Activated naive CD4-positive, alpha-beta T cell treated with anti-CD3 and anti-CD28 coated beads for 36 hours (primary cell): ENCODE data around the gene BAIAP2L2. TPM values are rescaled to one million over a fixed set of nuclear protein-coding genes. Genes with fewer than 3 reads are reported as not detected.

Source experiments
- CTCF ChIA-PET: fragments of 350-600 bp; sonication (Branson Sonifier 250); formaldehyde crosslinking; loops from one replicate; lab custom pipeline; 2021; ENCODE audit warnings: antibody characterized with exemption; lab: Charles Lee
- DNase-seq: peaks from one replicate; pipeline ENCODE4 v3.0.0-alpha.2; 2020
- H3K27ac Mint-ChIP-seq: one replicate; pipeline ENCODE4 v1.8.0; 2021; ENCODE audit warnings: mild to moderate bottlenecking, mixed read lengths
- H3K27me3 Mint-ChIP-seq: one replicate; pipeline ENCODE4 v1.8.0; 2021; ENCODE audit warnings: low read depth, mixed read lengths
- H3K36me3 Mint-ChIP-seq: one replicate; pipeline ENCODE4 v1.8.0; 2021; ENCODE audit warnings: low read depth, mixed read lengths
- H3K4me1 Mint-ChIP-seq: one replicate; pipeline ENCODE4 v1.8.0; 2021; ENCODE audit warnings: low read depth, mixed read lengths
- H3K4me3 Mint-ChIP-seq: one replicate; pipeline ENCODE4 v1.8.0; 2021; ENCODE audit warnings: mild to moderate bottlenecking, moderate library complexity, mixed read lengths
- H3K9me3 Mint-ChIP-seq: one replicate; pipeline ENCODE4 v1.8.0; 2021; ENCODE audit warnings: mixed read lengths
- intact Hi-C: fragments of 100-400 bp; cut with micrococcal nuclease; formaldehyde crosslinking; loops from one replicate; pipeline ENCODE4 v1.15.1; 2023
- total RNA-seq, 2 experiments: library from RNA; stranded (reverse); gene quantifications; one replicate each; pipeline ENCODE4 v1.2.3, GENCODE V29; 2021

The BAIAP2L2 gene
- total RNA-seq, 2 experiments from 2014 or later: 1.2 to 1.6 TPM

GRCh38 chr22:38073150-38074130 lies 37.0 kb downstream of the BAIAP2L2 start:
- no peak overlapping the region for H3K27ac Mint-ChIP-seq
- no peaks in the 10 kb centered on the region for H3K9me3 Mint-ChIP-seq
- no peak for DNase-seq
- H3K27me3 Mint-ChIP-seq: no peaks in the 10 kb centered on the region
- CTCF ChIA-PET: no interaction called here
- peaks cover 15% of the 10 kb centered on the region for H3K36me3 Mint-ChIP-seq
- H3K4me1 Mint-ChIP-seq: no peaks in the 10 kb centered on the region
- no peak overlapping the region for H3K4me3 Mint-ChIP-seq
- intact Hi-C loops: no loop called here

GRCh38 chr22:38072322-38073149 lies 37.9 kb downstream of the BAIAP2L2 start:
- intact Hi-C loops: no loop called here
- Mint-ChIP-seq H3K27me3 (no peaks in the 10 kb centered on the region), H3K9me3 (no peaks in the 10 kb centered on the region), H3K4me3 (no peak overlapping the region), H3K4me1 (no peaks in the 10 kb centered on the region), H3K36me3 (peaks cover 15% of the 10 kb centered on the region), H3K27ac (no peak overlapping the region)
- no peak for DNase-seq
- CTCF ChIA-PET: no interaction called here

GRCh38 chr22:38071421-38072321 lies 38.8 kb downstream of the BAIAP2L2 start:
- H3K9me3 Mint-ChIP-seq: no peaks in the 10 kb centered on the region
- intact Hi-C loops: no loop called here
- no peaks in the 10 kb centered on the region for H3K4me1 Mint-ChIP-seq
- H3K4me3 Mint-ChIP-seq: no peak overlapping the region
- CTCF ChIA-PET: interaction anchor here (0.5 to 1.2 kb wide), 2 partner anchors 19 to 205 kb away, joined by 3 to 4 read pairs; no protein-coding TSS in a partner anchor
- no peak overlapping the region for H3K27ac Mint-ChIP-seq
- DNase-seq: no peak
- peaks cover 19% of the 10 kb centered on the region for H3K36me3 Mint-ChIP-seq
- H3K27me3 Mint-ChIP-seq: no peaks in the 10 kb centered on the region

- CTCF ChIA-PET: interaction anchor here (1.0 to 1.2 kb wide), 2 partner anchors 28 to 197 kb away, joined by 3 read pairs; no protein-coding TSS in a partner anchor
- no peaks in the 10 kb centered on the region for H3K9me3 Mint-ChIP-seq
- peaks cover 22% of the 10 kb centered on the region for H3K36me3 Mint-ChIP-seq
- DNase-seq: no peak
- intact Hi-C loops: no loop called here
- no peak overlapping the region for H3K4me3 Mint-ChIP-seq
- H3K4me1 Mint-ChIP-seq: no peaks in the 10 kb centered on the region
- H3K27me3 Mint-ChIP-seq: no peaks in the 10 kb centered on the region
- H3K27ac Mint-ChIP-seq: no peak overlapping the region
Observed at GRCh38 chr22:38070250-38070921, 40.1 kb downstream of the BAIAP2L2 start.

- intact Hi-C loops: no loop called here
- no peak overlapping the region for H3K4me3 Mint-ChIP-seq
- no peaks in the 10 kb centered on the region for H3K9me3 Mint-ChIP-seq
- no peak for DNase-seq
- no peak overlapping the region for H3K27ac Mint-ChIP-seq
- H3K4me1 Mint-ChIP-seq: no peaks in the 10 kb centered on the region
- CTCF ChIA-PET: interaction anchor here (1.0 to 1.7 kb wide), 3 partner anchors 12 to 197 kb away, joined by 3 to 4 read pairs (median 3); partner anchors contain the start of gene PICK1
- peaks cover 25% of the 10 kb centered on the region for H3K36me3 Mint-ChIP-seq
- no peaks in the 10 kb centered on the region for H3K27me3 Mint-ChIP-seq
Observed at GRCh38 chr22:38069372-38070249, 40.9 kb downstream of the BAIAP2L2 start.

GRCh38 chr22:38068641-38069371 lies 41.7 kb downstream of the BAIAP2L2 start:
- CTCF ChIA-PET: interaction anchor here (0.7 to 1.7 kb wide), 5 partner anchors 9 to 198 kb away, joined by 3 to 4 read pairs (median 3); partner anchors contain the start of gene PICK1
- H3K27me3 Mint-ChIP-seq: no peaks in the 10 kb centered on the region
- intact Hi-C loops: no loop called here
- DNase-seq: no peak
- H3K4me1 Mint-ChIP-seq: no peaks in the 10 kb centered on the region
- H3K36me3 Mint-ChIP-seq: peaks cover 24% of the 10 kb centered on the region
- no peak overlapping the region for H3K27ac Mint-ChIP-seq
- H3K9me3 Mint-ChIP-seq: no peaks in the 10 kb centered on the region
- H3K4me3 Mint-ChIP-seq: no peak overlapping the region

GRCh38 chr22:38067761-38068360 lies 42.6 kb downstream of the BAIAP2L2 start:
- no peaks in the 10 kb centered on the region for H3K9me3 Mint-ChIP-seq
- no peaks in the 10 kb centered on the region for H3K4me1 Mint-ChIP-seq
- H3K27ac Mint-ChIP-seq: no peak overlapping the region
- no peaks in the 10 kb centered on the region for H3K27me3 Mint-ChIP-seq
- CTCF ChIA-PET: interaction anchor here (0.6 to 1.6 kb wide), 3 partner anchors 8 to 34 kb away, joined by 3 to 4 read pairs (median 3); no protein-coding TSS in a partner anchor
- H3K36me3 Mint-ChIP-seq: peaks cover 25% of the 10 kb centered on the region
- no peak for DNase-seq
- no peak overlapping the region for H3K4me3 Mint-ChIP-seq
- intact Hi-C loops: no loop called here

- H3K27me3 Mint-ChIP-seq: no peaks in the 10 kb centered on the region
- H3K27ac Mint-ChIP-seq: no peak overlapping the region
- H3K36me3 Mint-ChIP-seq: peaks cover 23% of the 10 kb centered on the region
- H3K9me3 Mint-ChIP-seq: no peaks in the 10 kb centered on the region
- intact Hi-C loops: no loop called here
- CTCF ChIA-PET: no interaction called here
- no peak overlapping the region for H3K4me3 Mint-ChIP-seq
- no peak for DNase-seq
- H3K4me1 Mint-ChIP-seq: no peaks in the 10 kb centered on the region
Observed at GRCh38 chr22:38067028-38067415, 43.5 kb downstream of the BAIAP2L2 start.

- CTCF ChIA-PET: interaction anchor here (1.0 kb wide), 1 partner anchor 14 kb away, joined by 9 read pairs; no protein-coding TSS in a partner anchor
- H3K27me3 Mint-ChIP-seq: no peaks in the 10 kb centered on the region
- no peaks in the 10 kb centered on the region for H3K9me3 Mint-ChIP-seq
- H3K27ac Mint-ChIP-seq: no peak overlapping the region
- intact Hi-C loops: no loop called here
- DNase-seq: no peak
- H3K4me3 Mint-ChIP-seq: no peak overlapping the region
- peaks cover 26% of the 10 kb centered on the region for H3K36me3 Mint-ChIP-seq
- H3K4me1 Mint-ChIP-seq: no peaks in the 10 kb centered on the region
Observed at GRCh38 chr22:38066381-38067027, 44.0 kb downstream of the BAIAP2L2 start.
